Stimulated activated CD8-positive, alpha-beta memory T cell treated with anti-CD3 and anti-CD28 coated beads, Interleukin-4, amount 100 ng/mL, for 1 hour (primary cell): ENCODE results near the gene HELZ.
"Not testable (repeated sequence)": the region's sequence is repeated elsewhere in the genome, so short reads cannot be mapped to it uniquely, and the experiment has no call there.

Experiments
- DNase-seq, 2 donors: peaks; one replicate each; pipeline ENCODE4 v3.0.0-alpha.2; 2020; ENCODE audit warnings: low read depth in 2 of 2, low spot score in 1 of 2

Gene HELZ

DNA sequence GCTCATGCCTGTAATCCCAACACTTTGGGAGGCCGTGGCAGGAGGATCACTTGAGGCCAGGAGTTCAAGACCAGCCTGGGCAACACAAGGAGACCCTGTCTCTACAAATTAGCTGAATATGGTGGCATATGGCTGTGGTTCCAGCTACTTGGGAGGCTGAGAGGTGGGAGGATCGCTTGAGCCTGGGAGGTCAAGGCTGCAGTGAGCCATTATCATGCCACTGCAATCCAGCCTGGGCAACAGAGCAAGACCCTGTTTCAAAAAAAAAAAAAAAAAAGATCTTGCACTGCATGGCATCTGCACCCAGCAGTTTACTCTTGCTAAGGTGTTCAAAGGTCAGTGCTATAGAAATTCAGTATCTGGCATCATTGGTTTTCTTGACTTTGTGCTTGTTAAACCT, 26.2 kb upstream of the HELZ start:
- DNase-seq = not testable (repeated sequence)

DNA sequence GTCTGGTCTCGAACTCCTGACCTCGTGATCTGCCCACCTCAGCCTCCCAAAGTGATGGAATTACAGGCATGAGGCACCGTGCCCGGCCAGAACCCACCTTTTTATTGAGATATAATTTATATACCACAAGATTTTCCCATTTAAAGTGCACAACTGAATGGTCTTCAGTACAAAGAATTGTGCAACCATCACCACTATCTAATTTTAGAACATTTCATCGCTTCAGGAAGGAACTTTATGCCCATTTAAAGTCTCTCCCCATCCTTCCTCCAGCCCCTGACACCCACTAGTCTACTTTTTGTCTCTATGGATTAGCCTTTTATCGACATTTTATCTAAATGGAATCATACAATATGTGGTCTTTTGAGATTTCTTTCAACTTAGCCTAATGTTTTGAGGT, 25.4 kb upstream of the HELZ start:
- no peak for DNase-seq

GRCh38 chr17:67266496-67266895, 21.5 kb upstream of the HELZ start:
- DNase-seq = no peak

GRCh38 chr17:67265436-67266019, 20.5 kb upstream of the HELZ start:
- no peak for DNase-seq

DNA sequence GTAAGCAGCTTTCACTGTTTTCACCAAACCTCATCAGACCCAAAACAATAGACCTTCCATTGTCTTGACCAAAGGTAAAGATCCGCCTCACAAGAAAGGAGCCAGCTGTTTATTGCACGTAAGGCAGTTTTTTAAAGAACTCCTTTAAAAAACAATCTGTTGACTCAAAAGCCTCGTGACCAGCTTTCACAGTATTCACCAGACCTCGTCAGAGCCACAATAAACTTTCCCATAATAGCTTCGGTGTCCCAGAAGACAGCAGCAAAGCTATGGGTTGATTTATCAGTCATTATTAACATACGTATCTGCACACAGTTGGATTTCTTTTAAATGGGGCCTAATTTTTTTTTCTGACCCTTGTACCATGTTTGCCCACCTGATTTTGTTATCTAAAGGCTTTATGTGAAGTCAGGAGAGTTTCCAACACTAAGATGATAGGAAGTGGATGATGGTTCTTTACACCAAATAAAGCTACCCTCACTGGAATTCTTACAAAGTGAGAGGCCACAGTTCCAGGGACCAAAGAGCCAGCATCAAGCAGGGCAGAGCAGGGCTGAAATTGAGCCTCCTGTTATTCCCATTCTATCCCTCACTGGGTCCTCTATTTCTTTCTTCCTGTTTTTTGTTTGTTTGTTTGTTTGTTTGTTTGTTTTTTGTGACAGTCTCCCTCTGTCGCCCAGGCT, 17.6 kb upstream of the HELZ start:
- DNase-seq = no peak

DNA sequence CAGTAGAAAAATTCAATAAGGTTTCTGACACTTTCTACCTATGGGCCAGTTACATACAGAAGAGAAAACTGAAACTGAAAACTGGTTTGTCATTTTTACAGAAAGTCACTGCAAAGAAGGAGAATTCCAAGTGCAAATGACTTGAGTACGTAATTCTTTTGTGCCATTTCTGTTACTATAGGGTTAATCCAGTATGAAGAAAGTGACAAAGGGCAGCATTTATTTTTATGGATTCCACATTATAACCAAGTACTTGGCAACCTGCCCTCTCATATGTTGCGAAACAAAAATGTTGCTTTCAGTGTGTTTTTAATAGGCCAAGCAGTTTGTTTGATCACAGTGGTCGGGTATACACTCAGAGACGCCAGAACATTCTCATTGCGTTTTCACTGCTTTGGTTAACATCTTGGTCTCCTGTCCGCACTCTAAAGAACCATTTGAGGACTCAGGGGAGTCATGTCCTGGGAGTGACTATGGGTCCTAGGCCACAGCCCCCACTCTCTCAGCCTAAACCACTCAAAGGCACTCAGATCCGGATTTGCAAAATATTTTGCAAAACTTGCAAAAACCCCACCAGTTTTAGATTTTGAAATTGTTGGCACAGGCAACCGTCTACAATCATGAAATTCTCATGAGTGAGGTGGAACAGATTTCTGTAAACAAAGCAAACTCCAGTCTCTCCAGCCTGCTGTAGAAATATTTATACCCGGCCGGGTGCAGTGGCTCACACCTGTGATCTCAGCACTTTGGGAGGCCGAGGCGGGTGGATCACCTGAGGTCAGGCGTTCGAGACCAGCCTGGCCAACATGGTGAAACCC, 15.4 kb upstream of the HELZ start:
- no peak for DNase-seq

- no peak for DNase-seq
Observed at GRCh38 chr17:67258821-67259468, 13.9 kb upstream of the HELZ start.

GRCh38 chr17:67256075-67256732, 11.2 kb upstream of the HELZ start:
- DNase-seq = no peak

GRCh38 chr17:67253384-67253783, 8.4 kb upstream of the HELZ start:
- no peak for DNase-seq

GRCh38 chr17:67251586-67251985, 6.6 kb upstream of the HELZ start:
- DNase-seq = not testable (repeated sequence)

DNA sequence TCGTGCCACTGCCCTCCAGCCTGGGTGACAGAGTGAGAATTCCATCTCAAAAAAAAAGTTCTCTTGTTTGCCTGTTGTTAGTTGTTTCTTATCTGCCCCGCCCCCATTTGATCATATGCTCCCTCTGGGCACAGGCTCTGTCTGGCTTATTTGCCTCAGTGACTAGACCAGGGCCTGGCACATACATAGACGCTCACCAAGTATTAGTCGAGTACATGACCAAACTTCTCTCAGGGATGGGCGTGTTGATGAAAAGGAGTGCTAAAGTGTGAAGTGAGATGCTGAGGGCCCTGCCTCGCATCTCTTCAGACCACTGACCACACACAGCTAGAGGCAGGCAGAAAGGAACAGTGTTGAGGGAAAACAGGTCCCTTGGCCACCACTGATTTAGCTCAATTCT, 3.3 kb upstream of the HELZ start:
- no peak for DNase-seq

- no peak for DNase-seq
Observed at GRCh38 chr17:67247416-67247900, 2.5 kb upstream of the HELZ start.

DNA sequence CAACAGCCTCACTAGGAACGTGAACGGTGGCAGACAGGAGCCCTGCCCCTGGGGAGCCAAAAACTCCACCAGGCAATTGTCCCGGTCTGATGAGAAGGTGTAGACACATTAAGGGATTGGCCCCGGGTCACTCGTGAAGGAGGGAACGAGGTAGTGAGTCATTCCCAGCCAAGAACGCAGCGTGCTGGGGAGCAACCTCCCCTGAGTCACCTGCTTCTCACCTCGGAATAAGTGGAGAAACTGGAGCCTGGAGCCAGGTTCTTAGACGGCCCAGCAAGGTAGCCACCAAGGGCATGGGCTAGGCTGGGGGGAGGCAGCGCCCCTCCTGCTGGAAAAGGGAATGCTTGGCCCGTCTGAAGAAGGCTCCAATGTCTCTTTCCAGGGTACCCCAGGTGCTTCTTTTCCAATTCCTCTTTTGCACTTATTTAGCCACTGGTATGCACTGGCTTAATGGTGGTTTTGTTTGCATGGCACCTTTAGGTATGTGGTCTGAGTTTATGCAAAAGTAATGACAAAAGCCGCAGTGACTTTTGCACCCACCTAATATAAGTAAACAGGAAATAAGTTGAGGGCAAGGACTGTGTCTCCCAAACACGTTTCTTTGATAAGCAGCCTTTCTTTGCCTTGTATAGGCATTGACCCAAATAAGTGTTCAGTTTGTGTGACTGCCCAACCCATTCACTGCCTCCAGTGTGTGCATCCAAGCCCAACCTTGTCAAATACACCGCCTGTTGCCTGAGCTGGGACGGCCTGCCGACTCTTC, 1.8 kb upstream of the HELZ start:
- no peak for DNase-seq

DNA sequence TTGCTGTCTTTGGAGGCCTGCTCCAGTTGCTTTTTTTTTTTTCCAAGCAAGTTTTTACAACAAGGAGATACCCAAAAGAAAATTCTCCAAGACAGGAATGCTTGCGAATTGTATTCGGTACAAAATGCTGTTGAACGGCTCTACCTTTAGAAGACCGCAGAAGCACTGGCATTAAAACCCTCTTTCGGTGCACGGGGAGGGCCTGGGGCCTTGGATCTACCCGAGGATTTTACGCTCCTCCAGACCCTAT, 1.3 kb upstream of the HELZ start:
- no peak for DNase-seq

DNA sequence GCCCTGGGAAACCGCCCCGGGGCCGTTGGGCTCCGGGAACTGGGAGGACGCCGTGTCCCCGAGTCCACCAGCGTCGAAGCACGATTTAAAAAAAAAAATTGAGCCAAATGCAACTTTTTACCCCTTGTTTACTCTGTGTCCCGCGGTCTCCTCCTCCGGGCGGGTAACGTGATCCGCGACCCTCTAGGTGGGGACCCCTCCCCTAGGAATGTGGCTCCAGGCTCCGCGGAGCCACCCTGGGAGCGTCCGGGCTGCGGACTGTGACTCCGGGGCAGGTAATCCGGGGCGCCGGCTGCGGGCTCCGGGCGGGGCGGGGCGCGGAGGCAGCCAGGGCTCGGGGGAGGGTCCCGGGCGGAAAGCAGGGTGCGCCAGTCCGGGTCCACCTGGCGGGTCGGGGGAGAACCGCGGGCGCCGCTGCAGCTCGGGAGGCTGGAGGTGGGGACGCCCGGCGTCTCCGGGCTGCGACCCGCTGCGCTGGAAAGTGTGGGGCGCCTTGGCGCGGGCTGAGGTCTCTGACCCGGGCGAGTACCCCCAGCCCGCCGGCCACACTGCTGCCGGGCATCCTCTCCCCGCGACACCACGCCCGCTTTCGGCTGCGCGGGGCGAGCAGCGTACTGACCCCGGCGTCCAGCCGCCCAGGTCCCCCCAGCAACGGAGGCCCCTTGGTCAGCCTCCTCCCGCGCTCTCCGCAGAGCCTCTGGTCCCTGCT, 852 bp upstream of the HELZ start:
- no peak for DNase-seq

- DNase-seq = no peak
Observed at GRCh38 chr17:67244431-67245072, 444 bp downstream of the HELZ start.

DNA sequence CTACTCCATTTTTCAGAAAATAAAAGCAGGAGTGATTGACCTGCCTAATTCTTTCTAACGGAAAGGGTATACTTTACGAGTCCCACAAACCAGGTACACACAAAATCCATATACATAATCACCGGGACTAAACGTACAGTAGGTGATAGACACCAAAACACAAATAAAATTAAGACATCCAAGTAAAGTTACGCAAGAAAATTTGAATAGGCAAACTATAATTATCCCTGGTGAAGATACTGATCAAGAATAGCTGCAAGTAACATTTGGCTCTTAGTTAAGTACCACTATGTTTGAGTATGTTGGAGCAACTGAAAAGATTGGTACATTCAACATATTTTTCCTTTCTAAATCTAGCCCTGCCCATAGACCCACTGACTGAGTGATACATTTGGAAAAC, 1.7 kb downstream of the HELZ start:
- DNase-seq = no peak

GRCh38 chr17:67241719-67242341, 3.2 kb downstream of the HELZ start:
- no peak for DNase-seq

DNA sequence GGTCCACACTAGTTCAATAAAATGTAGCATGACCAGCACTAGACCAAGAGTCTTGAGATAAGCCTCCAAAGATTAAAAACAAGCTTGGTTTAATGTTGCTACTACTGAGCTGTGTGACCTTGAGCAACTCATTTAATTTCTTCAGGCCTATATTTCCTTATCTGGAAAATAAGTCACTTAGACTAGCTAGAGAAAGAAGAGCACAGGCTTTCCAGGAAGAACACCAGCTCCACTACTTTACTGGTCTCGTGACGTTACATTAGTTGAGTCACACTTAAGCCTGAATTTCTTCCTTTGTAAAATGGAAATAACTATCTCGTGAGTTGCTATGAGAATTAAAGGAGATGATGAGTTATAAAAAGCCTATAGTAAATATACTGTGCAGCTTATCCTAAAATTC, 5.4 kb downstream of the HELZ start:
- DNase-seq = no peak
